Stomach (tissue), 4 donors: ENCODE results near the gene ATF7.

ENCODE experiments used
- EP300 ChIP-seq: sonication (generic); formaldehyde crosslinking; IDR thresholded peaks from one replicate; pipeline ENCODE4 v1.6.1; 2017; ENCODE audit warnings: antibody characterized with exemption
- POLR2A ChIP-seq, 4 donors: fragments of 450-650 bp; IDR thresholded peaks; one replicate each; pipeline ENCODE4 v1.6.1; 2016; ENCODE audit warnings: antibody characterized with exemption in 4 of 4, control low read depth in 2 of 4, mild to moderate bottlenecking in 1 of 4, moderate library complexity in 1 of 4
- POLR2AphosphoS5 ChIP-seq, 3 donors: sonication (generic); formaldehyde crosslinking; IDR thresholded peaks; one replicate each; pipeline ENCODE4 v1.6.1; 2016; ENCODE audit warnings: antibody characterized with exemption in 3 of 3
- TF ChIP-seq, protein P1 (sequence below), 7 experiments: fragments of 450-650 bp in 4 of 7; fragments of 200-600 bp in 3 of 7; sonication (generic) in 3 of 7; IDR thresholded peaks; one replicate each; pipeline ENCODE4 v1.5.1; 2016 to 2019; ENCODE audit warnings: antibody characterized with exemption in 7 of 7, control low read depth in 2 of 7, mild to moderate bottlenecking in 1 of 7

DNA sequence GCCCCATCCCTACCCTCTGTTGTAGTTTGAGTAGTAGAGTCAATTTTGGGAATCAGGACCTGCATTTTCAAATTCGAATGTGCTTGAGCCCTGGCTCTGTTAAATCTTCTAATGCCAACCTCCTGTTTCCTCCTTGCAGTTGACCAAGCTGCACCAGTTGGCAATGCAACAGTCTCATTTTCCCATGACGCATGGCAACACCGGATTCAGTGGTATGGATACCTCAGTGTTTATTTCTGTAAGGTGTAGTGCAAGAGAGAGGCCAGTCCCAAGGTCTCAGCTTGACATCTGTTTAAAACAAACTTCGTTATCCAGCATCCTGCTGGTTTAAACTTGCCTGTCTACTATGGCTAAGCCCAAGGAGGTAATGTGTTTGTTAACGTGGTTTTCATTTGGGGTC lies 159.1 kb downstream of the ATF7 start:
- TF ChIP-seq, protein P1, sequence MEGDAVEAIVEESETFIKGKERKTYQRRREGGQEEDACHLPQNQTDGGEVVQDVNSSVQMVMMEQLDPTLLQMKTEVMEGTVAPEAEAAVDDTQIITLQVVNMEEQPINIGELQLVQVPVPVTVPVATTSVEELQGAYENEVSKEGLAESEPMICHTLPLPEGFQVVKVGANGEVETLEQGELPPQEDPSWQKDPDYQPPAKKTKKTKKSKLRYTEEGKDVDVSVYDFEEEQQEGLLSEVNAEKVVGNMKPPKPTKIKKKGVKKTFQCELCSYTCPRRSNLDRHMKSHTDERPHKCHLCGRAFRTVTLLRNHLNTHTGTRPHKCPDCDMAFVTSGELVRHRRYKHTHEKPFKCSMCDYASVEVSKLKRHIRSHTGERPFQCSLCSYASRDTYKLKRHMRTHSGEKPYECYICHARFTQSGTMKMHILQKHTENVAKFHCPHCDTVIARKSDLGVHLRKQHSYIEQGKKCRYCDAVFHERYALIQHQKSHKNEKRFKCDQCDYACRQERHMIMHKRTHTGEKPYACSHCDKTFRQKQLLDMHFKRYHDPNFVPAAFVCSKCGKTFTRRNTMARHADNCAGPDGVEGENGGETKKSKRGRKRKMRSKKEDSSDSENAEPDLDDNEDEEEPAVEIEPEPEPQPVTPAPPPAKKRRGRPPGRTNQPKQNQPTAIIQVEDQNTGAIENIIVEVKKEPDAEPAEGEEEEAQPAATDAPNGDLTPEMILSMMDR (IDR thresholded peaks at IDR 0.05) = no peak
- TF ChIP-seq POLR2AphosphoS5 (IDR thresholded peaks at IDR 0.05) = no peak
- no peak for TF ChIP-seq POLR2A (IDR thresholded peaks at IDR 0.05)
- TF ChIP-seq EP300 = no peak
